ENCODE measurements around the gene ST8SIA1.

DNA sequence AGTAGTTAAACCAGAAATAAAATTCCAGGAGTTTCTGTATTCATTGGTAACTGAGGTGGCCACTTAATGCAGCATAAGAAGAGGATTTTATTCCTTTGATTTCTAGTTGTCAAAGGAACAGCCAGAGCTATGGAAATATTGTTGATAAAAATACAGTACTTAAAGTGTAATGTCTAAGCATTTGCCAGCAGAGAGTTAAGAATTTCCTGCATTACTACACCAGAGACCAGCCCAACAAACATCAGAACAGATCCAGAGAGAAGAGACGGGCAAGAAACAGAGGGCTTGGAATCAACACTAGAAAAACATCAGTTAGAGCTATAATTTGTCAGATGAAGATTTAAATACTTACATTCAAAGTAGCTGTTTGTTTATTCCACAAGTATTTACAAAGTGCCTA is 77.9 kb downstream of the ST8SIA1 start:
- TF ChIP-seq BHLHE40 (IDR thresholded peaks at IDR 0.05; ENCODE audit: borderline replicate concordance) (no peak), FOXM1 (IDR thresholded peaks at IDR 0.05; ENCODE audit: borderline replicate concordance) (no peak), TARDBP (IDR thresholded peaks at IDR 0.05) (no peak), FOXA1 (IDR thresholded peaks at IDR 0.05) (no peak)
